Thyroid gland (tissue), 4 donors: ENCODE results near the gene ATG4D.

ENCODE experiments used
- CTCF ChIP-seq, 6 experiments: fragments of 200-600 bp in 3 of 6; fragments of 450-650 bp in 3 of 6; sonication (generic) in 3 of 6; IDR thresholded peaks; one replicate each; pipeline ENCODE4 v1.5.1; 2016 to 2019; ENCODE audit warnings: antibody characterized with exemption in 6 of 6, mild to moderate bottlenecking in 2 of 6, inconsistent platforms in 1 of 6, moderate library complexity in 1 of 6
- POLR2A ChIP-seq, 2 donors: fragments of 450-650 bp; IDR thresholded peaks; one replicate each; pipeline ENCODE4 v1.6.1; 2017; ENCODE audit warnings: antibody characterized with exemption in 2 of 2, mild to moderate bottlenecking in 2 of 2, moderate library complexity in 1 of 2

DNA sequence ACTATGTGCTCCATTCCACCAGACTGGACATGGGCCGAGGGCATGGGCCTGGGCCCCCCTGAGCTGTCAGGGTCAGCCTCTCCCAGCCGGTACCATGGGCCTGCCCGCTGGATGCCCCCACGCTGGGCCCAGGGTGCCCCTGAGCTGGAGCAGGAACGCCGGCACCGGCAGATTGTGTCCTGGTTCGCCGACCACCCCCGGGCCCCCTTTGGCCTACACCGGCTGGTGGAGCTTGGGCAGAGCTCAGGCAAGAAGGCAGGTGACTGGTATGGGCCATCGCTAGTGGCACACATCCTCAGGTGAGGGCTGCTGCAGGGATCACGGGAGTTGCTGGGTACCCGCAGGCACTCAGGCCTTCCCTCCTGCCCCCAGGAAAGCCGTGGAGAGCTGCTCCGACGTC lies 3.1 kb downstream of the ATG4D start:
- TF ChIP-seq CTCF (IDR thresholded peaks at IDR 0.05) (no peak), POLR2A (IDR thresholded peaks at IDR 0.05) (no peak)
